Measurements from ENCODE around the gene FOXP3.

Gene FOXP3

DNA sequence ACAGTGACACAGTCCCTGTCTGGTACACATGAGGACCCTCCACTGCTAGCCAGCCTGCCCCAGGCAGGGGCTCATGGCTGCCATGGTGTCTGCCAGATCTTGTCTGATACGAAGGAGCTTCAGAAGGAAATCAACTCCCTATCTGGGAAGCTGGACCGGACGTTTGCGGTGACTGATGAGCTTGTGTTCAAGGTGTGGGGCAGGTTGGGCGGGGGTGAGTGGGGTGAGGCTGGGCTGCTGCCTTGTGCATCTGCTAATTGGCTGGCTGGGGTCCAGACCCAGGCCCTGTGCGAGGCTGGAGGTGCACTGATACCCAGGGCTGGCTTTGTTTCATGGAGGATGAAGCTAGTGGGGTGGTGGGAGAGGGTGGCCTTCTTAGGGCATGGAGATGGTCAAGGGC is 15.4 kb downstream of the FOXP3 start:
- DNase-seq: no peak

DNA sequence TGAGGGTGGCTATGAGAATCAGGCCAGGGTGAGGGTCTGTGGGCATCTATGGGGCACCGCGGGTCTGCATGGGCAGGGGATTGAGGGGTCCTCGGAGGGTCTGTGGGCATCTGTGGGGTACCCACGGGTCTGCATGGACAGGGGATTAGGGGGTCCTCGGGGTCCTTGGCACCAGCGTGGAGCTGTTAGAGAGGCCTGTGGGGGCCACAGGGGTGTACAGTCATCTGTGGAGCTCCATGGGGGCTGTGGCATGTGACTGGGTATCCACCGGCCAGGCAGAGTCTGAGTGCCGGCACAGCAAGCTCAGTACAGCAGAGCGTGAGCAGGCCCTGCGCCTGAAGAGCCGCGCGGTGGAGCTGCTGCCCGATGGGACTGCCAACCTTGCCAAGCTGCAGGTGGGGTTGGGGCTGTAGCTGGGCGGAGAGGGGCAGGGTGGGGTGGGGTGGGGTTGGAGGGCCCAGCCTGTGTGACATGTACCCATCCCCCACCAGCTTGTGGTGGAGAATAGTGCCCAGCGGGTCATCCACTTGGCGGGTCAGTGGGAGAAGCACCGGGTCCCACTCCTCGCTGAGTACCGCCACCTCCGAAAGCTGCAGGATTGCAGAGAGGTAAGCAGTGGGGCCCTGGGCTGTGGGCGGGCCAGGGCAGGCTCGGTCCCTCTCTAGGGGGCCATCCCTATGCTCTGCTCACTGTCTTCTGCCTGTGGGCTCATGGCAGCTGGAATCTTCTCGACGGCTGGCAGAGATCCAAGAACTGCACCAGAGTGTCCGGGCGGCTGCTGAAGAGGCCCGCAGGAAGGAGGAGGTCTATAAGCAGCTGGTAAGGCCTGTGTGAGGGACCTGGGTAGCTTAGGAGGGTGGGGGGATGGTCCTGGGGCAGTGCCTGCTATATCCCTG is 16.3 kb downstream of the FOXP3 start:
- DNase-seq: no peak

DNA sequence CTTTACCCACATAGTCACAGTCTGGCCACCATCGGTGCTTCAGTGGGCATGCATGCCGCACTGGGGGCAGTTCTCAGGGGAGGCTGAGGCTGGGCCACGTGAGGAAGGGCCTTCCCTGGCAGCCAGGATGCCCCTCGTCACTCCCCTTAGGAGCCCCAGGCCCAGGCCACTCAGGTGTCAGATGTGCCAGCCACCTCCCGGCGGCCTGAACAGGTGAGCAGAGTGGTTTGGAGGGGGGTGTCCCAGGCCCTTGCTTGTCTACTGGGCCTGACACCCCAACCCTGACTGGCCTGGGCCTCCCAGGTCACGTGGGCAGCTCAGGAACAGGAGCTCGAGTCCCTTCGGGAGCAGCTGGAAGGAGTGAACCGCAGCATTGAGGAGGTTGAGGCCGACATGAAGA is 17.2 kb downstream of the FOXP3 start:
- DNase-seq: no peak

DNA sequence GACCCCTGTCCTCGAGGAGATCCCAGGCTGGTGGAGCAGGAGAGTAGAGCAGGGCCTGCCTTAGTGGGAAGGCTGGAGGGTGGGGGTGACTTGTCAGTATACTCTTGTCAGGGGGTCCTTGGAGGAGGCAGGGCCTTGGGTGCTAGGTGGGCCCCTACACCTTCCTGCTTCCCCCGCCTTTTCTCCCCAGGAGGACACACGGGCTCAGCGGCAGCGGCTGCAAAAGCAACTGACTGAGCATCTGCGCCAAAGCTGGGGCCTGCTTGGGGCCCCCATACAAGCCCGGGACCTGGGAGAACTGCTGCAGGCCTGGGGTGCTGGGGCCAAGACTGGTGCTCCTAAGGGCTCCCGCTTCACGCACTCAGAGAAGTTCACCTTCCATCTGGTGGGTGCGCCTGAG is 18.0 kb downstream of the FOXP3 start:
- DNase-seq: no peak

DNA sequence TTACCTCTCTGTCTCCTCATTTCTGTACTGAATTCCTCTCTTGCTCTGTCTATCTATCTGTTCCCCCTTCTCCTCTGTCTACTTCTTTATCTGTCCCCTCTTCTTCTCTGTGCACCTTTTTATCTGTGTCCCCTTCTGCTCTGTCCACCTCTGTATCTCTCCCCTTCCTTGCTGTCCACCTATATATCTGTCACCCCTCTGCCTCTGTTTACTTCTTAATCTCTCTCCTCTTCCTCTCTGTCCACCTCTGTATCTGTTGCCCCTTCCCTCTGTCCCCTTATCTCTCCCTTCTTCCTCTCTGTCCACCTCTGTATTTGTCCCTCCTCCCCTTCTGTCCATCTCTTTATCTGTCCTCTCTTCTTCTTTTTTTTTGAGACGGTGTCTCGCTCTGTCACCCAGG is 20.3 kb downstream of the FOXP3 start:
- DNase-seq: no peak

DNA sequence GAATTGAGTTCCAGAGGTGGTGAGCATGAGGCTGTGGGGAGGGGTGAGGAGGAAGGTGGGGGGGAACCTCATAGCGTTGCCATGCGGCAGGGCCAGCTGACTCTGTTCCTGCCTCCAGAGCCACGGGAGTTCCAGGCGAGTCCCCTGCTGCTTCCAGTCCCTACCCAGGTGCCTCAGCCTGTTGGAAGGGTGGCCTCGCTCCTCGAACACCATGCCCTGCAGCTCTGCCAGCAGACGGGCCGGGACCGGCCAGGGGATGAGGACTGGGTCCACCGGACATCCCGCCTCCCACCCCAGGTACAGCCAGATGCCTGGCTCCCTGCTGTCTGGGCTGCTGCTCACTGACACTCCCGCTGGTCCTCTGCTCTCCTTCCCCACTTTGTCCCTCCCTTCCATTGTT is 21.3 kb downstream of the FOXP3 start:
- DNase-seq: no peak

DNA sequence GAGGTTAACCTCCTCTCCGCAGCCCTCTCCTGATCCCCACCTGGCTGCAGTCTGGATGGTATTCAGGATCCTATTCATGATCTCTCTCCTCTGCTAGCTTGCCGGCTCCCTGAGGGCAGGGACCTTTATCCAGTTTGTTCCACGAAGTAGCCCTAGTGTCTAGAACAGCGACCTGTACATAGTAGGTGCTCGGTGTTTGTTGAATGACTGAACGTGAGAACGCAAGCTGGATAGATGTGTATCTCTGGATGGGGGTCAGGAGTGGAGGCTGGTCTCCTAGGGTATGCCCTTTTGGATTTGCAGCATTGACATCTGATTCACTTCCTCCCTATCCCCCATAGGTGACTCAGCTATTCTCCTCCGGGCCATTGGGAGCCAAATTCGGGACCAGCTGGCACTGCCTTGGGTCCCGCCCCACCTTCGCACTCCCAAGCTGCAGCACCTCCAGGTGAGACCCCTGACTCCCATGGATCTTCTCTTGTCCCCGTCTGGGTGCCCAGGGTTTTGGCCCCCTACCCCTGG is 21.9 kb downstream of the FOXP3 start:
- no peak for DNase-seq

DNA sequence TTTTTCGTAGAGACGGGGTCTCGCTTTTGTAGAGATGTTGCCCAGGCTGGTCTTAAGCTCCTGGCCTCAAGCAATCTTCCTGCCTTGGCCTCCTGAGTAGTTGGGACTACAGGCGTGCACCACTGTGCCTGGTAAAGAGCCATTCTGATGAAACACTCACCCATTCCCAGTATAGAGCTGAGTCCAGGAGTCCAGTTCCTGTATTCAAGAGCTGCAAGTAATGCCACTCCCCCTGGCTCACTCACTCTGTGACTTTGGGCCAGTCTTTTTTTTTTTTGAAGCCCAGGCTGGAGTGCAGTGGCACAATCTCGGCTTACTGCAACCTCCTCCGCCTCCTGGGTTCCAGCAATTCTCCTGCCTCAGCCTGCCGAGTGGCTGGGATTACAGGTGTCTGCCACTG is 25.8 kb downstream of the FOXP3 start:
- DNase-seq: no peak

DNA sequence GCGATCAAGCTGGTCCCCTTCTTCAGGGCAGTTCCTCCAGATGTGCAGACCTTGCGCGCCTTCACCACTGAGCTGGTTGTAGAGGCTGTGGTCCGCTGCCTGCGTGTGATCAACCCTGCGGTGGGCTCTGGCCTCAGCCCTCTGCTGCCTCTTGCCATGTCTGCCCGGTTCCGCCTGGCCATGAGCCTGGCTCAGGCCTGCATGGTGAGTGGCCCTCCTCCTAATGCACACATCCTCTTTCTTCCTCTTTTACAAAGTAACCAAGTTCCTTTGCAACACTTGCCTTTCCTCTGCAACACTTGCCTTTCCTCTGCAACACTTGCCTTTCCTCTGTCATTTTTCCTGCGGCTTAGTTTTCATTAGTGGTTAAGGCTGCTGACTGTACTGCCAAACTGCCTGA is 27.4 kb downstream of the FOXP3 start:
- no peak for DNase-seq

DNA sequence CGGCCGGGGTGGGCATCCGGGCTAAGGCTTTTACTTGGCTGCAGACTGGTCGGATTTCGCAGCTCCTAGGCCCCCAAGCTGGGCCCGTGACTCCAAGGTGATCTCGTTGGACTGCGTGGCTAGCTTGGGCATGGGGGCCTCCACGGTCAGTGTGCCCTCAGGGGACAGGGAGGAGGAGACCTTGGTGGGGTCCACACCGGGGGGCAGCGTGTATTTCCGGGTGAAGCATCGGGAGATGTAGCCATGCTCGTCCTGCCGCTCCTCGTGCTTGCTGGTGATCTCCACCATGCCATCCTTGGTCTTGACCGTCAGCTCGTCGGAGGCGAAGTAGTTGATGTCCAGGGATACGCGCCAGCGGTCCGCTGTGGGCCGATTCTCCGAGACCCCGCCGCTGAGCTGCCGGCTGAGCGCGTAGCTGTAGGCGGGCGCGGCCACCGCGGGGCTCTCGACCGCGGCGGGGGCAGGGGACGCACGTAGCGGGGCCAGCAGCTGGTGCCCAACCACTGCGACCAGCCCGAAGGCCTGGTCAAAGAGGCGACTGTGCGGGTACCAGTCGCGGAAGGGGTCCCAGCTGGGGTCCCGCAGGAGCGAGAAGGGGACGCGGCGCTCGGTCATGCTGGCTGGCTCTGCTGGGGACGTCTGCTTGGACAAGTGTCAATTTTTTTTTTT is 30.5 kb downstream of the FOXP3 start:
- no peak for DNase-seq

DNA sequence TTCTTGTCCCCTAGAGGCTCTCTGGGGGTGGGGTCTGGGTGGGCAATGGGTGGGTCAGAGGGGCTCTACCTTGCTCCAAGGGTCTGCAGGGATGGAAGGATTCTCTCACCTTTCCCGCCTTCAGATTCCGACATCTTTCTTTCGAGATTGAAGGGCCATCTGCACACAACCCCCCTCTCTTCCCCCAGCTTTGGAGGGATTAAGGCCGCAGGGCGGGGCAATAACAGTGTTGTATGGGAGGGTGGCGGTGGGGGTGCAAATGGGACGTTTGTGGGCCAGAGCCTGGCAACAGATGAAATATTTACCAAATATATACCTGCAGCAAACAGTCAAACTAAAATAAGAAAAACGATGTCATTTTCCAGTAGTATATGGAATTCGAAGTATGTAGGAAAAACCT is 31.3 kb downstream of the FOXP3 start, which contains the start of gene CACNA1F:
TSS of gene CACNA1F (minus strand) at position 165 of the 400 bp plus-strand sequence. CDS start at position 134, 31 bp downstream.
- DNase-seq: no peak

DNA sequence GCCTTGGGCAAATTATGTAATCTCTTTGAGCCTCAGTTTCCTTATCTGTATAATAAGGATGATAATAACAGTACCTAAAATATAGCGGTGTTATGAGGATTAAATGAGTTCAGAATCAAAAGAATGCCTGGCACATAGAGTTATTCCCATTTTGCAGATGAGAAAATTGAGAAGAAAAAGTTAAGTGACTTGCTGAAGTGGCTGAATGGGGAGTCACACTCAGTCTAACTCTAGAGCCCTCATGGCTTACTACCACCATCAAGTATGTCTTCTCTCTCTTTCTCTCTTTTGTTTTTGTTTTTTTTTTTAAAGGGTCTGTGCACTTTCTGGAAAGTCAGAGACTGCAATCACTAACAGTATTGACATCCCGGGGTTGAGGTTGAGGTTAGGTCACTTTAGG is 32.0 kb downstream of the FOXP3 start:
- no peak for DNase-seq

DNA sequence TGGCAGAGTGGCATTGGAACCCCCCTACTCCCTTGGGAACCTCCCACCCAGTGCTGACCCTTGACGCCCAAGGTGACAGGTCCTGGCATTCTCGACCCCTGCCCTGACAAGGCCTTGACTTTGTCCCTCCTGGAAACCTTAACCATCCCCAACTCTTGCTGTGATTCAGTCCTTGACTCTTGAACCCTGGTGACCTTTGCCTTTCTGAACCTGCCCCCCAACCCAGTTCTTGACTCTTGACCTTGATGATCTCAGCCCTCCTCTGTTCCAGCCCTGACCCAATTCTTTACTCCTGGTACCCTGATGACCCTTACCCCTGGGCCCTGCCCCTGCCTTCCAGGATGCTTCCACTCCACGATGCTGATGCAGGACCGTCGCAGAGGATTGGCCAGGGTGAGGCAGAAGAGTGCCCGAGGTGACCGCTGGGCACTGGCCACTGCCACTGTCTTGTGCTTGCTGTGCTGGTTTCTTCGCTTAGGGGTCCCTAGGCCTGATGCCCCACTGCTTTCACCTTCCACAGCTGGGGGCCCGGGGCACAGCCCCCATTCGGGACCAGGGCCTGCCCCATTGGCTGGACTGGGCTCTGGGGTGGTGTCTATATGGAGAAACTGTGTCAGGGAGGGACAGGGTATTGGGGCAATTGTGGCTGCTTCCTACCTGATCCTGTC is 33.0 kb downstream of the FOXP3 start:
- DNase-seq: no peak

DNA sequence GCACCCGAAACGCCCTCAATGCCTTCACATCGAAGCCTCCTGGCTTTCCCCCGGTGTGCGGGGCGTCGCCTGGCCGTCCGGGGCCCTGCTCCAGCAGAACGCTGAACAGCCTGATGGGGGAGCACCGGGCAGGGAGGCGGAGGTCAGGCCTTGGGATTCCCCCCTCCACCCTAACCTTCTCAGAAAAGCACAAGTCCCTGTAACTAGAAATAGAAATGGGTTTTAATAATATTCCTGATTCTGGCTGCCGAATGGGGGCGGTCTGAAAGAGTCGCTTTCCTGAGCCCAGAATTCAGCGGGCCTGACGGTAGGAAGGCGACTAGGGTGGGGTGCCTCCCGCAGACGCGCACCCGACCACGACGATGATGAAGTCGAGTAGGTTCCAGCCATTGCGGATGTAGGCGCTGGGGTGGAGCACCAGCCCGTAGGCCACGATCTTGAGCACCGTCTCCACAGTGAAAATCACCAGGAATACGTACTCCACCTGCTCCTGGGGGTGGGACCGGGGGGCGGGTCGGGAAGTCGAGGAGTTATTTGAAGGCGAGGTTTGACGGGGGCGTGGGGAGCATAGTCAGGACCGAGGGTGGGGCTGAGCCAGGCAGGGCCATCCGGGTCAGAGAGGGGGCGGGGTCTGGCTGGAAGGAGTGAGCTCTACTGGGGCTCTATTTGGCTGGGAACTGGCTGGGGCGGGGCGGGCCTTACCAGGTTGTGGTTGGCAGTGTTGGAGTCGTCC is 33.8 kb downstream of the FOXP3 start:
- DNase-seq: peak; percentile 77

DNA sequence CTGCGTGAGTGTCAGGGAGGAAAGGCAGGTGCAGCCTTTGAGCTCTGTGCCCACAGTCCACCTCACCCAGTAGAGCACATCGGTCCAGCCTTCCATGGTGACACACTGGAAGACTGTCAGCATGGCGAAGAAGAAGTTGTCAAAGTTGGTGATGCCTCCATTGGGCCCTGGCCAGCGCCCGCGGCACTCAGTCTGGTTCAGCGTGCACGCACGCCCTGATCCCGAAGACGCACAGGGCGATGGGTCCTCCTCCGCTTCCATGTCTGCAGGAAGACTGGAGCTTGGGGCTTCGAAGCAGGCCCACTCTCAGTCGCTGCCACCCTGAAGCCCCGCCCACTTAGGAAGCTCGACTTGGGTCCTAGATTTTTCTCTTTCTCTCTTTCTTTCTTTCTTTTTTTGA is 36.3 kb downstream of the FOXP3 start:
- no peak for DNase-seq

DNA sequence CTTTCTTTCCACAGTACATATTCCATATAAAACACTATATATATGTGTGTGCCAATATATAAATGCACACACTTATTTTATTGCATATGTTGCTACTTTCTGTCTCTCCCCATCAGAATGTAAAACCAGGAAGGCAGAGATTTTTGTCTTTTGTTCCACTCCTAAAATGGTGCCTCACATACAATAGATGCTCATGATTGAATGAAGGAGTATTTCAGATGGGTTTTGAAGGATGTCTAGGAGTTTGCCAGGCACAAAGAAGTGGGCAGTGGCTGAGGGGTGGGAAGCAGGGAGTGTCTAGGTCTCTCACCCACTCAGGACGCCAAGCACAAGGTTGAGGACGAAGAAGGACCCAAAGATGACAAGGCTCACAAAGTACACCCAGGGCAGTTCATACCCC is 36.8 kb downstream of the FOXP3 start:
- no peak for DNase-seq

DNA sequence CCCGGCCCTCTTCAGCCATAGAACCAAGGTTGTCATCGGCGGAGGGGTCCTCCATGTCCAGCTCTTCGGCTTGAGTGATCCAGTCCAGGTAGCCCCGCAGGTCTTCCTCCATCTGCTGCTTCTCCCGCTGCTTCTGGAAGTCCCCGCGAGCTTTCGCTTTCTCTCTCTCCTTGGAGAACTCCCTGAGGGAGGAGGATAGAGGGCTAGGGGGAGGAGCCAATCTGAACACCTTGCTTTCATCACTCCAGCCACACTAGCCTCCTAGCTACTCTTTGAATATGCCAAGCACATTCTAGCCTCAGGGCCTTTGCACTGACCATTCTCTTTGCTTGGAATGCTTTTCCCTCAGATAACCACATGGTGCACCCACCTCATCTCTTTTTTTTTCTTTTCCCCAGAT is 37.6 kb downstream of the FOXP3 start:
- no peak for DNase-seq

DNA sequence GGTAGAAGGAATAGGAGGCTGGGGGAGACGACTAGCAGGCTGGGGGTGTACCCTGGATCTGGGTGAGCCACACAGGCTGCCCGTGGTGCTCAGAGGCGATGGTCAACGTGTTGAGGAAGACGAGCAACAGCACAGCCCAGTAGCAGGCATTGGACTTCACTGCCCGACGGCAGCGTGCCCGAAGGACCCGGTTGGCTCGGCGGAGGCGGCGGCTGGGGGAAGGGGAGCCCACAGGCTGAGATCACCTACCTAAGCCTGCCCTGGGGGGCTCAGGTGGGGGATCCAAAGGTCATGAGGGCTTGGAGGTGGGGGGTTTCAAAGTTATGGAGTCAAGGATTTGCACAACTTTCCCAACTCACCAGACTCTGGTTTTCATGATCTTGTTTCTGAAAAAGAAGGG is 38.7 kb downstream of the FOXP3 start:
- no peak for DNase-seq

DNA sequence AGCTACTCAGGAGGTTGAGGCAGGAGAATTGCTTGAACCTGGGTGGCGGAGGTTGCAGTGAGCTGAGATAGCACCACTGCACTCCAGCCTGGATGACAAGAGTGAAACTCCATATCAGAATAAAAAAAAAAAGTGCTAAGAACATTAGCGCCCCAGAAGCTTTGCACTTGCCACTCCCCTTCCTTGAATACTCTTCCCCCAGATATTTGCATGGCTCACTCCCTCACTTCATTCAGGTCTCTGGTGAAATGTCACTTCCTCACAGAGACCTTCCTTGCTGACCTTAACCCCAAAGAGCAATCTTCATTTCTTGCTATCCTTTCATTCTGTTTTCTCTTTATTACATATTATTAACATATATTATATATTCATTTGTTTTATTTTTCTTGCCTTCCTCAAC is 42.6 kb downstream of the FOXP3 start:
- DNase-seq: no peak

DNA sequence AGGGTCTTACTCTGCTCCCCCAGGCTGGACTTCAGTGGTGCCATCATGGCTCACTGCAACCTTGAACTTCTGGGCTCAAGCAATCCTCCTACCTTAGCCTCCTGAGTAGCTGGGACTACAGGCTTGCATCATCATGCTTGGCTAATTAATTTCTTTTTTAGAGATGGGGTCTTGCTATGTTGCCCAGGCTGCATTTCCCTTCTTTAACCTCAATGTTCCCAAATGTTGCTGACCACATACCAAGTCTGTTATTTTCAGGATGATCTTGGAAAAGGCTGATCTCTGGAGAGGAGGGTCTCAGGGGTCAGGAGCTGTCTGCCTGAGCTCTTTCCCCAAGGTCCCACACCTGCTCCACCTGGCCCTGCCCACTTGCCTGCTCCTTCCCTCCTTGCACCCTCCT is 44.4 kb downstream of the FOXP3 start:
- no peak for DNase-seq

DNA sequence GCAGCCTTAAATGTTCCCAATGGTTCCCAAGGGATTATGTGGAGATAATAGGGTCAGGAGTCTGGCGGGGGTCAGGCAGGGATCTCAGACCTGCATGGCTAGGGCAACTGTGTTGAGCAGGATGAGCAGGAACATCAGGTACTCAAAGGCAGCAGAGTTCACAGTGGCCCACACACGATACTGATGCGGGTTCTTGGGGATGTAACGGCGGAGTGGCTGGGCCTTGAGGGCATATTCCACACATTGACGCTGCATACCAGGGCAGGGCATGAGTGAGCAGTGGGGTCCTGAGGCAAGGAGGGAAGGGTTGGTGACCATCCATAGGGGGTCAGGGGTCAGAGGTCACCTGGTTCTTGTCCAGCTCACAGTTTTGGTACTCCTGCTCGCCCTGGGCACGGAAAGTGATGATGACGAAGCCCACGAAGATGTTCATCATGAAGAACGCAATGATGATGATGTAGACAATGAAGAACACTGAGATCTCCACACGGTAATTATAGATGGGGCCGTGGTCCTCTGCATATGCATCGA is 49.4 kb downstream of the FOXP3 start:
- no peak for DNase-seq

DNA sequence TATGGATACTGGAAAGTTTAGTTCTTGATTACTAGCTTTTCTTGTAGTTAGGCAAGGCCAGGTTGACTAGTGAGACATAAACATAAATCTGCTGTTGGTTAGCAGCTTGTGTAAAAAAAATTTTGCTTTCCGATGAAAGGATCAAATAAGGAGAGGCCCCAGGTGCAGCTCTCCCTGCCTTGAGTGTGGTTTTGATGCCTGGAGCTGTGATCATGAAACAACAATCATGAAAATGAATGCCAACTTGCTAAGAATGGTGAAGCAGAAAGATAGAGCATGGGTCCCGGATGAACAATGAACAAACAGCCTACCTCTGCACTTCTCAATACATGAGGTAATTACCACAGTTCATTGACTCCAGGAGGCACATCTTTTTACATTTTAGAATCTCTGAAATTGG is 50.1 kb downstream of the FOXP3 start:
- DNase-seq: no peak

DNA sequence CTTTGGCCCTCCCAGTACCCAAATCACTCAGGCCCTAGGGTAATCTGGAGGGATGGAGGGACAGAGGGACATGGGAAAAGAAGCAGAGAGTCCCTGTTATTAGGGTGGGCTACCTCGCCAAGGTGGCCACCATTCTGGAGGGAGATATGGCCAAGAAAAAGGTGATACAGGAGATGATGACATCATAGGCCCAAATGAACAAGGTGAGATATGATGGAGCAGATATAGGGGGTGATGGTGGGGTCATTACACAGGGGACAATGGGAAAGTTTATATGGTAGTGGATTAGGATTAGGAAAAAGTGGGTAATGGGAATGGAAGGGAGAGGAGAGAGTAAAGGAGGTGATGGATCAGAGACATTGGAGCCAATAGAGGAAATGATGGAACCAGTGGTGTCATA is 51.6 kb downstream of the FOXP3 start:
- DNase-seq: no peak
